ENCODE data around the gene NCKAP5. TPM values are rescaled to one million over a fixed set of nuclear protein-coding genes. Genes with fewer than 3 reads are reported as not detected.

The NCKAP5 gene
- total RNA-seq, 3 donors from 2014 or later (not counting 1 experiment from before 2014, with no cell fraction given), result 0.12 to 0.20 TPM; not detected in 1

- intact Hi-C loops (cut with micrococcal nuclease), result no loop called here
- no peak overlapping the region for H3K27ac Mint-ChIP-seq
- no peaks in the 10 kb centered on the region for H3K27me3 Mint-ChIP-seq (ENCODE audit: low read depth in 2 of 2)
- no peaks in the 10 kb centered on the region for H3K4me1 Mint-ChIP-seq
- Histone ChIP-seq H3K9me3 (ENCODE audit: control insufficient read depth, insufficient read depth, low read length) (no peaks in the 10 kb centered on the region), H3K36me3 (ENCODE audit: control insufficient read depth, insufficient read depth, low read length) (no peaks in the 10 kb centered on the region), H3K4me3 (ENCODE audit: low read length) (no peak overlapping the region), H3K4me1 (ENCODE audit: control insufficient read depth, insufficient read depth, low read length) (no peaks in the 10 kb centered on the region), H3K27ac (ENCODE audit: low read length) (no peak overlapping the region), H3K27me3 (ENCODE audit: control insufficient read depth, insufficient read depth, low read length) (no peaks in the 10 kb centered on the region)
- TF ChIP-seq, protein P1, sequence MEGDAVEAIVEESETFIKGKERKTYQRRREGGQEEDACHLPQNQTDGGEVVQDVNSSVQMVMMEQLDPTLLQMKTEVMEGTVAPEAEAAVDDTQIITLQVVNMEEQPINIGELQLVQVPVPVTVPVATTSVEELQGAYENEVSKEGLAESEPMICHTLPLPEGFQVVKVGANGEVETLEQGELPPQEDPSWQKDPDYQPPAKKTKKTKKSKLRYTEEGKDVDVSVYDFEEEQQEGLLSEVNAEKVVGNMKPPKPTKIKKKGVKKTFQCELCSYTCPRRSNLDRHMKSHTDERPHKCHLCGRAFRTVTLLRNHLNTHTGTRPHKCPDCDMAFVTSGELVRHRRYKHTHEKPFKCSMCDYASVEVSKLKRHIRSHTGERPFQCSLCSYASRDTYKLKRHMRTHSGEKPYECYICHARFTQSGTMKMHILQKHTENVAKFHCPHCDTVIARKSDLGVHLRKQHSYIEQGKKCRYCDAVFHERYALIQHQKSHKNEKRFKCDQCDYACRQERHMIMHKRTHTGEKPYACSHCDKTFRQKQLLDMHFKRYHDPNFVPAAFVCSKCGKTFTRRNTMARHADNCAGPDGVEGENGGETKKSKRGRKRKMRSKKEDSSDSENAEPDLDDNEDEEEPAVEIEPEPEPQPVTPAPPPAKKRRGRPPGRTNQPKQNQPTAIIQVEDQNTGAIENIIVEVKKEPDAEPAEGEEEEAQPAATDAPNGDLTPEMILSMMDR (IDR thresholded peaks at IDR 0.05), result no peak
- WGBS (ENCODE audit: insufficient coverage), result 46% methylated on average over 1 of the region's 1 CpG
- no peaks in the 10 kb centered on the region for H3K36me3 Mint-ChIP-seq
- H3K4me3 Mint-ChIP-seq, result no peak overlapping the region
- DNase-seq (no peak), ATAC-seq (no peak)
- peaks cover 4 to 7% of the 10 kb centered on the region in 2 donors for H3K9me3 Mint-ChIP-seq
Observed at GRCh38 chr2:133122529-133122928, 445.7 kb downstream of the NCKAP5 start.

- Mint-ChIP-seq H3K27me3 (ENCODE audit: low read depth in 2 of 2) (no peaks in the 10 kb centered on the region), H3K4me3 (no peak overlapping the region), H3K36me3 (no peaks in the 10 kb centered on the region), H3K9me3 (peaks cover 4 to 7% of the 10 kb centered on the region in 2 donors), H3K27ac (no peak overlapping the region), H3K4me1 (no peaks in the 10 kb centered on the region)
- Histone ChIP-seq H3K27me3 (ENCODE audit: control insufficient read depth, insufficient read depth, low read length) (no peaks in the 10 kb centered on the region), H3K27ac (ENCODE audit: low read length) (no peak overlapping the region), H3K4me3 (ENCODE audit: low read length) (no peak overlapping the region), H3K9me3 (ENCODE audit: control insufficient read depth, insufficient read depth, low read length) (no peaks in the 10 kb centered on the region), H3K36me3 (ENCODE audit: control insufficient read depth, insufficient read depth, low read length) (no peaks in the 10 kb centered on the region), H3K4me1 (ENCODE audit: control insufficient read depth, insufficient read depth, low read length) (no peaks in the 10 kb centered on the region)
- ATAC-seq, result no peak
- intact Hi-C loops (cut with micrococcal nuclease), result no loop called here
- 50% methylated on average over 1 of the region's 1 CpG for WGBS (ENCODE audit: insufficient coverage)
- TF ChIP-seq, protein P1 (IDR thresholded peaks at IDR 0.05), result no peak
- no peak for DNase-seq
Observed at GRCh38 chr2:133120310-133120709, 448.0 kb downstream of the NCKAP5 start.

- Mint-ChIP-seq H3K27me3 (ENCODE audit: low read depth in 2 of 2) (no peaks in the 10 kb centered on the region), H3K4me3 (no peak overlapping the region), H3K27ac (no peak overlapping the region), H3K4me1 (no peaks in the 10 kb centered on the region), H3K9me3 (peaks cover 0 to 2% of the 10 kb centered on the region in 2 donors), H3K36me3 (no peaks in the 10 kb centered on the region)
- Histone ChIP-seq H3K4me1 (ENCODE audit: control insufficient read depth, insufficient read depth, low read length) (no peaks in the 10 kb centered on the region), H3K9me3 (ENCODE audit: control insufficient read depth, insufficient read depth, low read length) (no peaks in the 10 kb centered on the region), H3K4me3 (ENCODE audit: low read length) (no peak overlapping the region), H3K27ac (ENCODE audit: low read length) (no peak overlapping the region), H3K27me3 (ENCODE audit: control insufficient read depth, insufficient read depth, low read length) (no peaks in the 10 kb centered on the region), H3K36me3 (ENCODE audit: control insufficient read depth, insufficient read depth, low read length) (no peaks in the 10 kb centered on the region)
- WGBS (ENCODE audit: insufficient coverage), result 77% methylated on average over 2 of the region's 4 CpGs
- TF ChIP-seq, protein P1 (IDR thresholded peaks at IDR 0.05), result no peak
- no peak for DNase-seq
- no peak for ATAC-seq
- intact Hi-C loops (cut with micrococcal nuclease), result no loop called here
Observed at GRCh38 chr2:133110201-133110600, 458.1 kb downstream of the NCKAP5 start.

- intact Hi-C loops (cut with micrococcal nuclease), result no loop called here
Observed at GRCh38 chr2:133109772-133110171, 458.5 kb downstream of the NCKAP5 start.

More at GRCh38 chr2:133109772-133110171, 458.5 kb downstream of the NCKAP5 start:
- TF ChIP-seq, protein P1 (IDR thresholded peaks at IDR 0.05), result no peak
- DNase-seq (no peak), ATAC-seq (no peak)
- peaks cover 2 to 4% of the 10 kb centered on the region in 2 donors for H3K9me3 Mint-ChIP-seq
- no peaks in the 10 kb centered on the region for H3K27me3 ChIP-seq (ENCODE audit: control insufficient read depth, insufficient read depth, low read length)
- H3K9me3 ChIP-seq (ENCODE audit: control insufficient read depth, insufficient read depth, low read length), result no peaks in the 10 kb centered on the region
- H3K27me3 Mint-ChIP-seq (ENCODE audit: low read depth in 2 of 2), result no peaks in the 10 kb centered on the region
- no peak overlapping the region for H3K4me3 Mint-ChIP-seq
- H3K4me1 Mint-ChIP-seq, result no peaks in the 10 kb centered on the region
- no peak overlapping the region for H3K27ac ChIP-seq (ENCODE audit: low read length)
- no peak overlapping the region for H3K4me3 ChIP-seq (ENCODE audit: low read length)
- WGBS (ENCODE audit: insufficient coverage), result 92% methylated on average over 4 of the region's 4 CpGs
- H3K4me1 ChIP-seq (ENCODE audit: control insufficient read depth, insufficient read depth, low read length), result no peaks in the 10 kb centered on the region
- no peak overlapping the region for H3K27ac Mint-ChIP-seq
- no peaks in the 10 kb centered on the region for H3K36me3 ChIP-seq (ENCODE audit: control insufficient read depth, insufficient read depth, low read length)
- H3K36me3 Mint-ChIP-seq, result no peaks in the 10 kb centered on the region
